Measurements from ENCODE around the gene HCN2. TPM values are rescaled to one million over a fixed set of nuclear protein-coding genes. Genes with fewer than 3 reads are reported as not detected.
"Not testable (repeated sequence)": the region's sequence is repeated elsewhere in the genome, so short reads cannot be mapped to it uniquely, and the experiment has no call there.

HCN2 gene
- total RNA-seq, 2 experiments from 2014 or later = 0.84 to 1.3 TPM

DNA sequence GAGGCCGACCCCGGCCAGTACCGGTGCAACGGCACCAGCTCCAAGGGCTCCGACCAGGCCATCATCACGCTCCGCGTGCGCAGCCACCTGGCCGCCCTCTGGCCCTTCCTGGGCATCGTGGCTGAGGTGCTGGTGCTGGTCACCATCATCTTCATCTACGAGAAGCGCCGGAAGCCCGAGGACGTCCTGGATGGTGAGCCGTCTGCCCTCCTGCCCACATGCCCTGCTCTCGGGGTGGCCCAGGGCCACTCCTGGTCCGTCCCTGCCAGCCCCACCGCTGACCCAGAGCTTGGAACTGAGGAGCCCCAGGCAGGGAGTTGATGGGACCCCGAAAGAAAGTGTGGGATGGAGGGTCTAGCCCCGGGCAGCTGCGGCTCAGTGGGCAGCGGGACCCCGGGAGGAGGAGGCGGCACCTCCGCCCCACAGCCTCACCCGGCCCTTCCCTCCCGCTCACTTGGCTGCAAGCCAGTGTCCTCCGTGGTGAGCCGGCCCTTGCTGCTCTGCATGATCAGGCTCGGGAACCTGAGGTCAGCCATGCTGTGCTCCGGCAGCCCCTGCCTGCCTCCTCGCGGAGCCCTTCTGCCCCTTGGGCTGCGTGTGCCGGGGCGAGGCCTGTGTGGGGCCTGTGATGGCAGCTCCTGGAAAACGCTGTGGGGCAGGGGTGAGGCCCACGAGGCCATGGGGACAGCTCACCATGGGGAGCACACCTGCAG lies 8.1 kb upstream of the HCN2 start:
- ATAC-seq (no peak), DNase-seq (no peak)
- Mint-ChIP-seq H3K9me3 (ENCODE audit: insufficient read depth) (no peaks in the 10 kb centered on the region), H3K4me3 (no peak overlapping the region), H3K27me3 (ENCODE audit: low read depth) (peaks cover 2% of the 10 kb centered on the region), H3K36me3 (ENCODE audit: low read depth) (peaks cover 9% of the 10 kb centered on the region), H3K27ac (no peak overlapping the region), H3K4me1 (ENCODE audit: low read depth) (peaks cover 14% of the 10 kb centered on the region)
- ChIA-PET POLR2A (no interaction called here), CTCF (no interaction called here)

GRCh38 chr19:582497-583197 lies 7.0 kb upstream of the HCN2 start:
- peaks cover 3% of the 10 kb centered on the region for H3K27me3 Mint-ChIP-seq (ENCODE audit: low read depth)
- ATAC-seq (no peak), DNase-seq (no peak)
- H3K36me3 Mint-ChIP-seq (ENCODE audit: low read depth) = peaks cover 9% of the 10 kb centered on the region
- no peak overlapping the region for H3K27ac Mint-ChIP-seq
- H3K4me1 Mint-ChIP-seq (ENCODE audit: low read depth) = peaks cover 6% of the 10 kb centered on the region
- CTCF ChIA-PET = no interaction called here
- no peaks in the 10 kb centered on the region for H3K9me3 Mint-ChIP-seq (ENCODE audit: insufficient read depth)
- POLR2A ChIA-PET = no interaction called here
- no peak overlapping the region for H3K4me3 Mint-ChIP-seq

- POLR2A ChIA-PET = no interaction called here
- H3K9me3 Mint-ChIP-seq (ENCODE audit: insufficient read depth) = no peaks in the 10 kb centered on the region
- ATAC-seq (no peak), DNase-seq (no peak)
- no peak overlapping the region for H3K27ac Mint-ChIP-seq
- peaks cover 7% of the 10 kb centered on the region for H3K27me3 Mint-ChIP-seq (ENCODE audit: low read depth)
- peaks cover 9% of the 10 kb centered on the region for H3K36me3 Mint-ChIP-seq (ENCODE audit: low read depth)
- peaks cover 4% of the 10 kb centered on the region for H3K4me1 Mint-ChIP-seq (ENCODE audit: low read depth)
- no peak overlapping the region for H3K4me3 Mint-ChIP-seq
- CTCF ChIA-PET = interaction anchor here (0.7 to 1.9 kb wide), 9 partner anchors 9 to 78 kb away, joined by 3 to 12 read pairs (median 4); partner anchors contain the start of gene CDC34
Measured at GRCh38 chr19:583198-583967, 6.3 kb upstream of the HCN2 start.

DNA sequence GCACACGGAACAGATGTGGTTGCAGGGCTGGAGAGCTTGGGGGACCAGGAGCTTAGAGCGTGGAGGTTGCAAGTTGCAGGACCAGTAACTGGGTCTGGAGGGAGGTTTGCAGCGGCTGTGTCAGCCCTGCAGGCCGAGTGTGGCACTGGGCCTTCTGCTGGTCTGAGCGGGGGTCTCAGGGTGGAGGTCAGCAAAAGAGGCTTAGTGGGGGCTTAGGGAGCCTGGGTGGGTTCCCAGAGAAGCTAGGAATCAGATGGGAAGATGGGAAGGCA lies 5.8 kb upstream of the HCN2 start:
- H3K36me3 Mint-ChIP-seq (ENCODE audit: low read depth) = peaks cover 9% of the 10 kb centered on the region
- peaks cover 4% of the 10 kb centered on the region for H3K4me1 Mint-ChIP-seq (ENCODE audit: low read depth)
- H3K9me3 Mint-ChIP-seq (ENCODE audit: insufficient read depth) = no peaks in the 10 kb centered on the region
- ChIA-PET POLR2A (interaction anchor here (0.7 kb wide), 1 partner anchor 150 kb away, joined by 3 read pairs; no protein-coding TSS in a partner anchor), CTCF (interaction anchor here (0.7 to 1.9 kb wide), 12 partner anchors 9 to 77 kb away, joined by 3 to 12 read pairs (median 4); partner anchors contain the start of gene CDC34)
- ATAC-seq (no peak), DNase-seq (no peak)
- no peak overlapping the region for H3K27ac Mint-ChIP-seq
- peaks cover 11% of the 10 kb centered on the region for H3K27me3 Mint-ChIP-seq (ENCODE audit: low read depth)
- H3K4me3 Mint-ChIP-seq = no peak overlapping the region

- DNase-seq (peak; percentile 69), ATAC-seq (peak; percentile 67)
- peaks cover 4% of the 10 kb centered on the region for H3K4me1 Mint-ChIP-seq (ENCODE audit: low read depth)
- H3K27me3 Mint-ChIP-seq (ENCODE audit: low read depth) = peaks cover 13% of the 10 kb centered on the region
- H3K36me3 Mint-ChIP-seq (ENCODE audit: low read depth) = peaks cover 9% of the 10 kb centered on the region
- CTCF ChIA-PET = interaction anchor here (0.7 to 1.9 kb wide), 11 partner anchors 10 to 78 kb away, joined by 3 to 12 read pairs (median 4); partner anchors contain the start of gene CDC34
- no peak overlapping the region for H3K4me3 Mint-ChIP-seq
- POLR2A ChIA-PET = interaction anchor here (0.7 kb wide), 1 partner anchor 150 kb away, joined by 3 read pairs; no protein-coding TSS in a partner anchor
- H3K9me3 Mint-ChIP-seq (ENCODE audit: insufficient read depth) = no peaks in the 10 kb centered on the region
- no peak overlapping the region for H3K27ac Mint-ChIP-seq
Measured at GRCh38 chr19:584240-585001, 5.3 kb upstream of the HCN2 start.

DNA sequence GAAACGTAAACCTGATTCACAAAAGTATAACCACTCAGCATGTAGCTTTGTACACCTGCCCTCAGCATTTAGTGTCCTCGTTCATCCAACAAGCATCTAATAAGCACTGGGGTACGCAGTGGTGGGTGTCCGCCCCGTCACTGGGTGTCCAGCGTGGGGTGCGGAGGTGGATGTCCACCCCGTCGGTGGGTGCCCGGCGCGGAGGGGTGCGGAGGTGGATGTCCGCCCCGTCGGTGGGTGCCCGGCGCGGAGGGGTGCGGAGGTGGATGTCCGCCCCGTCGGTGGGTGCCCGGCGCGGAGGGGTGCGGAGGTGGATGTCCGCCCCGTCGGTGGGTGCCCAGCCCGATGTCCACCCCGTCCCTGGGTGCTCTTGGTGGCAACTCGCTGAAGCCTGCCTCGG lies 4.5 kb upstream of the HCN2 start:
- CTCF ChIA-PET = interaction anchor here (1.2 to 1.9 kb wide), 6 partner anchors 9 to 79 kb away, joined by 4 to 12 read pairs (median 6); no protein-coding TSS in a partner anchor
- H3K4me3 Mint-ChIP-seq; DNase-seq; H3K4me1 Mint-ChIP-seq (ENCODE audit: low read depth); H3K27ac Mint-ChIP-seq; H3K36me3 Mint-ChIP-seq (ENCODE audit: low read depth); ATAC-seq; POLR2A ChIA-PET; H3K9me3 Mint-ChIP-seq (ENCODE audit: insufficient read depth): not testable (repeated sequence)
- H3K27me3 Mint-ChIP-seq (ENCODE audit: low read depth) = peaks cover 13% of the 10 kb centered on the region

DNA sequence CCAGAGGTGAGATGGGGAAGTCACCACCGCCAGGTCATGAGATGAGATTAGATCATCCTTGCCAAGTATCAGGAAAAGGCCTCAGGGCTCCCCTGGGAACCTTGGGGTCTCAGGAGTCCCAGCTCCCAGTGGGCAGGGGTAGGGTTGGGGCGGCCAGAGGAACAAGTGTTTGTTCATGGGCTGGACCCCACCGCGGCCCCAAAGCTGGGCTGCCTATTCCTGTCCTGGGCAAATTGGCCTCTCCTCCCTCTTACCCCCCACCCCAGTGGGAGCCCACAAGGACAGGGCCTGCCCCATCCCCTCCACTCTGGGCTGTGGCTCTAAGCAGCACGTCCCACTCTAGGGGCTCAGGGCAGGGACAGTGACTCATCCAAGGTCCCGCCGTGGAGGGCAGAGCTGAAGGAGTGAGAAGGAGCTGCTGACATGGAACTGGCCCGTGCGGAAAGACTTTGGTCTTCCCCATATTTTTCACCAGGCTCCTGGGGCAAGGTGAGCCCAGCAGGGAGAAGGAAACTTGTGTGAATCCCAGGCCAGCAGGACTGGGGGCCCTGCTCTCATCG lies 4.0 kb upstream of the HCN2 start:
- CTCF ChIA-PET = interaction anchor here (1.9 kb wide), 1 partner anchor 11 kb away, joined by 12 read pairs; no protein-coding TSS in a partner anchor
- no peak overlapping the region for H3K4me3 Mint-ChIP-seq
- H3K36me3 Mint-ChIP-seq (ENCODE audit: low read depth) = peaks cover 9% of the 10 kb centered on the region
- POLR2A ChIA-PET = no interaction called here
- ATAC-seq (no peak), DNase-seq (no peak)
- H3K9me3 Mint-ChIP-seq (ENCODE audit: insufficient read depth) = no peaks in the 10 kb centered on the region
- no peak overlapping the region for H3K27ac Mint-ChIP-seq
- H3K27me3 Mint-ChIP-seq (ENCODE audit: low read depth) = peaks cover 13% of the 10 kb centered on the region
- H3K4me1 Mint-ChIP-seq (ENCODE audit: low read depth) = peaks cover 4% of the 10 kb centered on the region

DNA sequence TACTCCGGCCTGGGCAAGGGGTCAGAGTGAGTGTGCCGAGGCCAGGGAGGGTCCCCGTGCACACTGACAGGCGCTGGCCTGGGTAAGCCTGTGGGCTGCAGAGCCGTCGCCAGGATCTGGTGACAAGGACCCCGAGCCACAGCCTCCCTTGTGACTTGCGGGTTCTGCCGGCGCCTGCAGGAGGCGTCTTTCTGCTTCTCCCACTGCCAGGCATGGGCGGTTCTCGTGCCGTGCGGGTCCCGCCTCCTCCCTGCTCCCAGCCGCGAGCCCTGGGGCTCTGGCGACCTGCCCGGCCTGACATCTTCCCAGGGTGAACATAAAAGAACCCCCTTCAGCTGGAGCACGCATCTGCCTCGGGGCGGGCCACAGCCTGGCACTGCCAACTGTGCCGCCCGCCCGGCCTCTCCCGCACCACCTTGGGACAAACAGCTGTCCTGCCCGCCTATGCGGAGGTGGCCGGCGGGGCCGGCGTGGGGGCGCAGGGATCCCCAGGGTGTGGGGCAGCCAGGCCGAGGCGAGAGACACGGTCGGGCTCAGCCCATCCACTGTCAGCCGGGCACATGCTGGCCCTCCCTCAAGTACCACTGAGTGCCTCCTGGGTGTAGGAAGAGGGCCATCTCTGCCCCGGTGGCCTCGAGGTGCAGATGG lies 1.5 kb upstream of the HCN2 start:
- DNase-seq = peak; percentile 73
- Mint-ChIP-seq H3K36me3 (ENCODE audit: low read depth) (peaks cover 3% of the 10 kb centered on the region), H3K27ac (no peak overlapping the region), H3K9me3 (ENCODE audit: insufficient read depth) (no peaks in the 10 kb centered on the region), H3K4me1 (ENCODE audit: low read depth) (peaks cover 6% of the 10 kb centered on the region), H3K4me3 (no peak overlapping the region), H3K27me3 (ENCODE audit: low read depth) (peaks cover 22% of the 10 kb centered on the region)
- ChIA-PET POLR2A (no interaction called here), CTCF (no interaction called here)
- ATAC-seq = peak; percentile 52

GRCh38 chr19:588741-589692 lies 664 bp upstream of the HCN2 start:
- ChIA-PET CTCF (no interaction called here), POLR2A (no interaction called here)
- no peaks in the 10 kb centered on the region for H3K36me3 Mint-ChIP-seq (ENCODE audit: low read depth)
- DNase-seq (no peak), ATAC-seq (no peak)
- H3K4me1 Mint-ChIP-seq (ENCODE audit: low read depth) = peaks cover 3% of the 10 kb centered on the region
- H3K27me3 Mint-ChIP-seq (ENCODE audit: low read depth) = peaks cover 22% of the 10 kb centered on the region
- H3K27ac Mint-ChIP-seq = no peak overlapping the region
- no peak overlapping the region for H3K4me3 Mint-ChIP-seq
- no peaks in the 10 kb centered on the region for H3K9me3 Mint-ChIP-seq (ENCODE audit: insufficient read depth)

DNA sequence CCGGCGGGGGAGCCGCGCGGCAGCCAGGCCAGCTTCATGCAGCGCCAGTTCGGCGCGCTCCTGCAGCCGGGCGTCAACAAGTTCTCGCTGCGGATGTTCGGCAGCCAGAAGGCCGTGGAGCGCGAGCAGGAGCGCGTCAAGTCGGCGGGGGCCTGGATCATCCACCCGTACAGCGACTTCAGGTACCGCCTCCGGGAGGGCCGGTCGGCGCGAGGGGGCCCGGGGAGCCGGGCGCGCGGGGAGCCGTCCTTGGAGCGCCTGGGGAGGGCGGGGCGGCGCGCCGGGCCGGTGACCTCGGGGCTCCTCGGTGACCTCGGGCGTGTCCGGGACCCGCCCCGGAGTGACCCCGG lies 690 bp downstream of the HCN2 start:
- ATAC-seq (peak; percentile 32), DNase-seq (peak; percentile 42)
- no peak overlapping the region for H3K4me3 Mint-ChIP-seq
- H3K27me3 Mint-ChIP-seq (ENCODE audit: low read depth) = peaks cover 22% of the 10 kb centered on the region
- H3K4me1 Mint-ChIP-seq (ENCODE audit: low read depth) = peaks cover 2% of the 10 kb centered on the region
- no peaks in the 10 kb centered on the region for H3K9me3 Mint-ChIP-seq (ENCODE audit: insufficient read depth)
- ChIA-PET CTCF (no interaction called here), POLR2A (no interaction called here)
- H3K27ac Mint-ChIP-seq = no peak overlapping the region
- no peaks in the 10 kb centered on the region for H3K36me3 Mint-ChIP-seq (ENCODE audit: low read depth)
